ENCODE measurements around the gene SPEM3.
A peak's percentile ranks its signal among the peaks of the same experiment; 100 is the strongest.
"Not testable (repeated sequence)": the region's sequence is repeated elsewhere in the genome, so short reads cannot be mapped to it uniquely, and the experiment has no call there.

SPEM3 gene

GRCh38 chr17:7475764-7476422 is 47.2 kb downstream of the SPEM3 start:
- no peak for DNase-seq

- no peak for DNase-seq
These were observed 47.8 kb downstream of the SPEM3 start for GRCh38 chr17:7476494-7476893.

- DNase-seq = no peak
These were observed 48.3 kb downstream of the SPEM3 start for GRCh38 chr17:7476951-7477350.

GRCh38 chr17:7477392-7478275 is 49.0 kb downstream of the SPEM3 start:
- DNase-seq = no peak

- DNase-seq = peak; percentile 10
These were observed 49.9 kb downstream of the SPEM3 start for GRCh38 chr17:7478276-7479212.

GRCh38 chr17:7479213-7480088 is 50.8 kb downstream of the SPEM3 start, which contains the start of gene ZBTB4:
TSS of gene ZBTB4 (minus strand) at chr17:7479631. CDS start at chr17:7466801, 12,830 bp downstream.
- peak; percentile 21 for DNase-seq

GRCh38 chr17:7480089-7480384 is 51.4 kb downstream of the SPEM3 start:
- no peak for DNase-seq

GRCh38 chr17:7481275-7481674 is 52.6 kb downstream of the SPEM3 start, which contains the start of gene SLC35G6:
TSS of gene SLC35G6 (plus strand) at chr17:7481446. CDS start at chr17:7481517, 71 bp downstream.
- not testable (repeated sequence) for DNase-seq

- DNase-seq = not testable (repeated sequence)
These were observed 53.4 kb downstream of the SPEM3 start for GRCh38 chr17:7481842-7482741.

All from NCI-H1694 treated with DMSO at 0.1 percent for 48 hours (cell line).